Measurements from ENCODE around the gene OR51T1.

OR51T1 gene

GRCh38 chr11:4865855-4866254 is 15.8 kb upstream of the OR51T1 start:
- no peak overlapping the region for H3K4me3 ChIP-seq (ENCODE audit: low read depth, low read length)
- no peak for TF ChIP-seq CTCF (IDR thresholded peaks at IDR 0.05; ENCODE audit: low read depth, low read length, missing control alignments)
- no peak for DNase-seq (ENCODE audit: low read depth)

GRCh38 chr11:4881188-4881587 is 512 bp upstream of the OR51T1 start:
- no peak overlapping the region for H3K4me3 ChIP-seq (ENCODE audit: low read depth, low read length)
- no peak for DNase-seq (ENCODE audit: low read depth)
- no peak for TF ChIP-seq CTCF (IDR thresholded peaks at IDR 0.05; ENCODE audit: low read depth, low read length, missing control alignments)

GRCh38 chr11:4882543-4882942 is 843 bp downstream of the OR51T1 start:
- TF ChIP-seq CTCF (IDR thresholded peaks at IDR 0.05; ENCODE audit: low read depth, low read length, missing control alignments): no peak
- DNase-seq (ENCODE audit: low read depth): no peak
- H3K4me3 ChIP-seq (ENCODE audit: low read depth, low read length): no peak overlapping the region

- H3K4me3 ChIP-seq (ENCODE audit: low read depth, low read length): no peak overlapping the region
- TF ChIP-seq CTCF (IDR thresholded peaks at IDR 0.05; ENCODE audit: low read depth, low read length, missing control alignments): no peak
- DNase-seq (ENCODE audit: low read depth): no peak
These were observed 2.7 kb downstream of the OR51T1 start for GRCh38 chr11:4884361-4884760.

- no peak overlapping the region for H3K4me3 ChIP-seq (ENCODE audit: low read depth, low read length)
- no peak for TF ChIP-seq CTCF (IDR thresholded peaks at IDR 0.05; ENCODE audit: low read depth, low read length, missing control alignments)
- no peak for DNase-seq (ENCODE audit: low read depth)
These were observed 4.5 kb downstream of the OR51T1 start for GRCh38 chr11:4886186-4886585.

GRCh38 chr11:4887591-4887990 is 5.9 kb downstream of the OR51T1 start:
- TF ChIP-seq CTCF (IDR thresholded peaks at IDR 0.05; ENCODE audit: low read depth, low read length, missing control alignments): no peak
- no peak for DNase-seq (ENCODE audit: low read depth)
- no peak overlapping the region for H3K4me3 ChIP-seq (ENCODE audit: low read depth, low read length)

- no peak for DNase-seq (ENCODE audit: low read depth)
- H3K4me3 ChIP-seq (ENCODE audit: low read depth, low read length): no peak overlapping the region
- TF ChIP-seq CTCF (IDR thresholded peaks at IDR 0.05; ENCODE audit: low read depth, low read length, missing control alignments): no peak
These were observed 8.6 kb downstream of the OR51T1 start for GRCh38 chr11:4890279-4890678.
